HG02852 (cell line): Measurements from ENCODE around the gene CFAP97D2.
"Not testable (repeated sequence)": the region's sequence is repeated elsewhere in the genome, so short reads cannot be mapped to it uniquely, and the experiment has no call there.

Experiments used
- ATAC-seq: cut with Tn5 transposase; IDR thresholded peaks from one replicate; pipeline ENCODE4 v1.9.1; 2021; ENCODE audit warnings: mild to moderate bottlenecking, moderate library complexity; ENCODE audit not compliant: unreplicated experiment

Gene CFAP97D2

DNA sequence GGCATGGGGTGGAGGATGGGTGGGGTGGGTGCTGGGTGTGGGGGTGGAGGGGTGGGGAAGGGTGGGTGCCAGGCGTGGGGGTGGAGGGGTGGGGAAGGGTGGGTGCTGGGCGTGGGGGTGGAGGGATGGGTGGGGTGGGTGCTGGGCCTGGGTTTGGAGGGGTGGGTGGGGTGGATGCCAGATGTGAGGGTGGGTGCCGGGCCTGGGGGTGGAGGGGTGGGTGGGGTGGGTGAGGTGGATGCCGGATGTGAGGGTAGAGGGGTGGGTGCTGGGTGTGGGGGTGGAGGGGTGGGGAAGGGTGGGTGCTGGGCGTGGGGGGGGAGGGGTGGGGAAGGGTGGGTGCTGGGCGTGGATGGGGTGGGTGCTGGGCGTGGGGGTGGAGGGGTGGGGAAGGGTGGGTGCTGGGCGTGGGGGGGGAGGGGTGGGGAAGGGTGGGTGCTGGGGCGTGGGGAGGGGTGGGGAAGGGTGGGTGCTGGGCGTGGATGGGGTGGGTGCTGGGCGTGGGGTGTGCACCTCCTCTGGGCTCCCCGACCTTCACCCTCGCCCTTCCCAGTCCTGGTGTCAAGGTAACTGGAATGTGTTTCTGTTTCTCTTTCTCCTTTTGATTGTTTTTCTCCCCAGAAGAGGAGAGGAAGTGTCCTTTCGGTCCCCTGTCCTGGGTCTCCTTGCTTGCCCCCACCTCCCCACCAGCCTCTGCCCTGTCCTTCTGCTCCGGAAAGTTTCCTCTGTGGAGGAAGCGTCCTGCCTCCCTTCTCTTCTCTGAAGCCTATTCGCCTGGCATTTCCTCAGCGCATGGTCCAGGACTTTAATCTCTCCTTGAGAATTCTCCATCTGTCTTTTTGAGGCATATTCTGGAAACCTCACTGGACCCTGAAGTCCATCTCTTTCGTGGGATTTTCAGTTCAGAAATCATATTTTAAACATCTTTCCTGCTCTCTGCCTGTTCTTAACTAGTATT is 22.9 kb upstream of the CFAP97D2 start:
- no peak for ATAC-seq

DNA sequence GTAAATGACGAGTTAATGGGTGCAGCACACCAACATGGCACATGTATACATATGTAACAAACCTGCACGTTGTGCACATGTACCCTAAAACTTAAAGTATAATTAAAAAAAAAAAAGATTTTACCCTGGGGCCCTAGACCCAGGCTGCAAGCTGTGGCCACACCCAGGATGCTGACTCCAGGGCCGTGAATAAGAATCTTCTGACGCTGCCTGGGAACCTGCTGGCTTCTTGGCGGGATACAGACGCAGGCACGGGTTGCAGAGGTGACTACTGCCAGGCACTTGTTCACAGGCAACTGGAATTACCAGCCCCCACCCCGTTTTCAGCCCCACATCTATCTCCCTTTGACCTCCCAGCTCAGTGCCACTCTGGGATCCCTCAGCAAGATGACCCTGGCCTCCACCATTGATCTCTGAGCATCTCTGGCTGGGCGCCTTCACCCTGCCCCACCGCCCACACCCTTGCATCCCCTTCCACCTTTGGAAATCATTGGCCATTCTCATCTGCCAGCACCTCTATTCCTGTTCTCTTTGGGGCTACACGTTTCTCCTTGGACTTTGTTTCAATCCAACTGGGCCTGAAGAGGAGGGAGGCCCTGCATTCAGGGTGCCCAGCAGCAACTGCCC is 21.1 kb upstream of the CFAP97D2 start:
- no peak for ATAC-seq

DNA sequence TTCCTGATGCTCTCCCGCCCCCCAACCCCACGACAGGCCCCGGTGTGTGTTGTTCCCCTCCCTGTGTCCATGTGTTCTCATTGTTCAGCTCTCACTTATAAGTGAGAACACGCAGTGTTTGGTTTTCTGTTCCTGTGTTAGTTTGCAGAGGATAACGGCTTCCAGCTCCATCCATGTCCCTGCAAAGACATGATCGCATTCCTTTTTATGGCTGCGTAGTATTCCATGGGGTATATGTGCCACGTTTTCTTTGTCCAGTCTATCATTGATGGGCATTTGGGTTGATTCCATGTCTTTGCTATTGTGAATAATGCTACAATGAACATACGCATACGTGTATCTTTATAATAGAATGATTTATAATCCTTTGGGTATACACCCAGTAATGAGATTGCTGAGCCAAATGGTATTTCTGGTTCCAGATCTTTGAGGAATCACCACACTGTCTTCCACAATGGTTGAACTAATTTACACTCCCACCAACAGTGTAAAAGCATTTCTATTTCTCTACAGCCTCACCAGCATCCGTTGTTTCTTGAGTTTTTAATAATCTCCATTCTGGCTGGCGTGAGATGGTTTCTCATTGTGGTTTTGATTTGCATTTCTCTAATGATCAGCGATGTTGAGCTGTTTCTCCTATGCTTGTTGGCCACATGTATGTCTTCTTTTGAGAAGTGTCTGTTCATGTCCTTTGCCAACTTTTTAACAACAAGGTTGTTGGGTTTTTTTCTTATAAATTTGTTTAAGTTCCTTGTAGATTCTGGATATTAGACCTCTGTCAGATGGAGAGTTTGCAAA is 20.0 kb upstream of the CFAP97D2 start:
- not testable (repeated sequence) for ATAC-seq

DNA sequence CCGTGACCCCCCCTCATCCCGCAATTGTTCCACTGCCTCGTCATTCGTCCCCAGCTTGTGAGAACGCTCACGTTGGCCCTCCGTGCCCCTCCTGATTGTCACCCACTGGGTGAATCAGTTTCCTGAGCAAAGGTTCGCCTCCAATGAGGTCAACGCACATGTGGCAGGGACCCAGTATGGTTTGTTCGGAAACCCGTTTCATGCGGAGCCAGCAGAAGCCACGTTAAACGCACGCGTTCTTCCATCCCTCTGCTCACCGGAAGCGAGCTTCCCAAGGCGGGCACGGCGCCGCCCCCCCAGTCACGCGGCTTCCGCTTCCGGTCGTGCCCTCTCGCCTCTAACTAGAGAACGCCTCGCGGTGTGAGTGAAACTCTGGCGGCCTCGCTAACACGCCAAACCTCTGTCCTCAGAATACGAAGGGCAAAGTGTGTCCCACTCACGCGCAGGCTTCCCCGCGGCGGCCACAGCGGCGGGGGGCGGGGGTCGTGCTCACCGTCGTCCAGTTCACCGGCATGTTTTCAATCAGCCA is 18.0 kb upstream of the CFAP97D2 start:
- ATAC-seq = no peak

DNA sequence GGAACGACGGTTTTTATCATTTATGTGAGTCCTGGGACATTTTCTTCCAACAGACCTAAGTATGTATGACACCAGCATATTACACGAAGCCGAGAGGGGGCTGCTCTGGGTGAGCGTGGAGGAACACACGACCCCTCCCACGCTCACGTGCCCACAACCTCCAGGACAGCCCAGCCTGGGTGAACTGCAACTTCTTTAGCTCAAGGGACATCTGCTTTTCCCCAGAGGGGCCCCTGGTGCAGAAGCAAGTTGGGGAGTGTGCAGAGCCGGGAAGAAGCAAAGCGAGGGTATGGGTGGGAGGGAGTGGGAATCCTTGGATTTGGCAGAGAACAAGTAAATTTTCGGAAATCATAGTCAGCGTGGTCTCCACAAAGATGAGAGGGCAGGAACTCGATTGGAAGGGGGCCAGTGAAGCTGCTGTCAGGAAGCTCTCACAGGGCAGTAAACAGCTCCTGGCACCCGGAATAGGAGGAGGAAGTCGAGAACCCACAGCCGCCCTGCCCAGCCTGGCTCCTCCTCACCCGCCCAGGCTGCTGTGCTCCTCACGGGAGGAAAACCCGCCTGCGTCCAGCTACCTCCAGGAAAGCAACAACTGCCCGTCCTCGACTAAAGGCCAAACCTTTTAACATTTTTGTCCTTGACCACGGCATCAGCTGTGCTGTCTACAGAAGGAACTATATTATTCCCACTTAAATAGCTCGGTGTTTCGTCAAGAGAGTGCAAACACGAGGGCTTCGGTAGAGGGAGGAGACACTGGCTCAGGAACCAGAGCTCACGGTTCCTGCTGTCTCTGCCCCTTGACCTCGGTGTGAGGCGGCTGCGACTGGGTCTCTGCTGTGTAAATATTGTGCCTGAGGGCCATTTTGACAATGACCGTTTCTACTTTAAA is 17.2 kb upstream of the CFAP97D2 start:
- ATAC-seq = no peak

DNA sequence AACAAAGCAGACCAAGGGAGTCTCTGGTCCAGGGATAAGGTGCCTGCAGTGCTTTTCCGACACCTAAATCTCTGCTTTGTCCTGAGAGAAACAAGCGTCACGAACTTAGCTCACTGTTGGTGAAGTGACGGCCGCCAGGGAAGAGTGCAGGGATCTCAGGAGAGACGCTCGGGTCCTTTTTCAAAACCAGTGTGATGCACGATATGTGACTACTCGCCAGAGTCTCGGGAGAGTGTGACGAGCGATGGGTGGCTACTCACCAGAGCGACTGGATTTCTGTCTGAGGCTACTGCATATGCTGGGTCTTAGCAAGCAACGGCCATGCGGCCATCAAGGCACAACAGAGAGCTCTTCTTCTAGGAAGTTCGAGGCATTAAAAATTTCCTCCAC is 16.5 kb upstream of the CFAP97D2 start:
- ATAC-seq = no peak

DNA sequence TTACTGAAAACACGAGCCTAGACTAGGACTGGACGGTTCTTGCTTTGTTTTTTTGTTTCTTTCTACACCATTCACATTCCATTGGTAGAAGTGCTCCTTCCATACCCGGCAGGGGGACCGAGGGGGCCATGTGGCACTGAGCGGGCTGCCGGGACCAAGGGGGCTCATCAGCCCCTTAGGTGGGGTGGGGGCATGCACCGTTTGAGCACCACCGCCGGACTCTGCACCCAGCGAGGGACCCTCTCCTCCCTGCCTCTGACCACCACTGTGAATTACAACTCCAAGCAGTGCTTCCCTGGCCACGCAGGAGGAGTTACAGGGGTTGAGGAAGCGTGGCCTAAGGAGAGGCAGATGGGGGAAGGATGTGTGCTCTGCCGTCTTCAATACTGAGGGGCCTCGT is 15.0 kb upstream of the CFAP97D2 start:
- ATAC-seq = no peak

DNA sequence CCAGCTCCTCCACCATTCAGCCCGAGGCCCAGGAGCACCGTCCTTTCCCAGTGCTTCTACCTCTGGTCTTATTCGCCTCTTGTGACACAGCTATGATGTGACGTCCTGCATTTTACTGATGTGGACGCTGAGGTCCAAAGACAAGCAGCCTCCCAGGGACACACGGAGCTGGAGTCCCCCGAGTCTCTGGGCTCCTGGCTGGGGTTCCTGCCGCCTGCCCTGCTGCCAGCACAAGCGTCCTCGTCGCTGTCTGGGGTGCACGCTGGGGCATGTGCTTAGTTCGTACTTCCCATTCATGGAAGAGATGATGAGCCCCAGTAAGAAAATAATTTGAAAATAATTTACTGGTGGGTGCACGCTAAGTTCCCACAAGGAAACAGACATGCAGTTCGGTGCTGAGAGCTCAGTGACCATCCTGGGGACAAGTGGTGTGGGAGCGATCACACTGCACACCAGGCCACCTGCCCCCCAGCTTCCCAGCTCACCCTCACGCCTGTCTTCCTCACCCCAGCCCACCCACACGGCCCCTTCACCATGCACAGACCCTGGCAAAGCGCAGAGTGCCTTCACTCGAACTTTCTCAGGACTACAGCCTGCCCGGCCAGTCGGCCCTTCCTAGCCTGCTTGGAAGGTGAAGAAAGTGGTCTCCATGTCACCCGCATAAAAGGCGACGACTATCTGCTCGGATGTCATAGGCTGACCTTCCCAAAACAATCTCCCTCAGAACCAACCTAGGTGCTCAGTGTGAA is 14.2 kb upstream of the CFAP97D2 start:
- ATAC-seq = no peak

DNA sequence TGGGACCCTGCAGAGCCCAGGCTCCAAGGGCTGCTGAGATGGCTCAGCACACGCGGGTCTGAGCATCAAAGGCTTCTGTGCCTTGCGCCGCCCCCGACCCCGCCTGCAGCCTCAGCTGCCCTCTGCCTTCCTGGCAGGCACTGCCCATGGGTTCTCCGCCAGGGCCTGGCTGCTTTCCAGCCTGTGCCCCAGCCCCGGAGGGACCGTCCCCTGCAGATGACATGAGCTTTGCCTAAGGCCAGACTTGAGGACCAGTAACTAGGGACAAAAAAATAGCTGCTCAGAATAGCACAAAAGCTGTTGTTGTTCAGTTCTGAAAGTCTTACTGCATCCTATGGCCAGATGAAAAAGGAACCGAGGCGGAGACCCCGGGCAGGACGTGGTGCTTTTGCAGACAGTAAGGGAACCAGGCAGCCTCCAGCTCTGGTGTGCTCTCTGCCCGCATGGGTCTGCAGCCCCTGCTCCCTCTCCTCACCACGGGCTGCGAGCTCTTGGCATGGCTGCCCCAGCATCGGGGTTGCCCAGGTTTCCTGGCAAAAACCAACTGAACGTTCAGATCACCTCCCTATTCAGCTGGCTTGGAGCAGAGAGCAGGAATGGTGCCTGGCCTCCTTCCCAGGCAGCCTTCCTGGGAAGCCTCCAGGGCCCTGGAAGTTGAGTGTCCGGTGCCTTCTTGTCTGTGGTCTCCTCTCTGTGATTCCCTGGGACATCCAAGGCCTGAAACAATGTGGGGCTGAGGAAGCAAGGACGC is 12.5 kb upstream of the CFAP97D2 start:
- ATAC-seq = no peak

DNA sequence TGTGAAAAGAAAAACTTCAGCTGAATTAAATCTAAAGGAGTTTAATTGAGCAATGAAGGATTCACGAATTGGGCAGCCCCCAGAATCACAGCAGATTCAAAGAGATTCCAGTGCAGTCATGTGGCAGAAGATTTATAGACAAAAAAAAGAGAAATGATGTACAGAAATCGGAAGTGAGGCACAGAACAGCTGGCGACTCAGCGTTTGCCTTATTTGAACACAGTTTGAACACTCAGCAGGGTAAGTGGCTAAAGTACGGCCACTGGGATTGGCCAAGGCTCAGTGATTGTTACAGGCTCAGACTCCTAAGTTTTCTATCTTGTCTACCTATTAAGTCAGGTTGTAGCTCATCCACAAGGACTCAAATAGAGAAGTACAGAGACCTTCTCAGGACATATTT is 11.6 kb upstream of the CFAP97D2 start:
- ATAC-seq = no peak

DNA sequence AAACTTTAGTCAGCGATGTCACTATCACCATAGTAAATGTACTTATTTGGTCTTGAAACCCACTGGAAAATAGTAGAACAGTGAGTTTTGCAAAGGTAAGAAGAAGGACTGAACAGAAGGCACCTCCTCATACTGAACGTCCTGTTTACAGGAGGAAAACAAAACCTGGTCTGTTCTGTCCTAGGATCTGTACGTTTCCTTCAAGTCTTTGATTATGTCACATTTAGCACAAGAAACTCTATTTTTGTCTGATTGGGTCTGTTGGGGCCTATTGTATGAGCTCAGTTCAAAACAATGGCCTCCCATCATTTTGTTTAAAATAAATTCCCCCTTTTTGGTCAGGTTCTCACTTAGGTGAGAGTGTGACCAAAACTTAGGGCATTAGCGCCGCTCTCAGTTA is 11.2 kb upstream of the CFAP97D2 start:
- ATAC-seq = no peak

DNA sequence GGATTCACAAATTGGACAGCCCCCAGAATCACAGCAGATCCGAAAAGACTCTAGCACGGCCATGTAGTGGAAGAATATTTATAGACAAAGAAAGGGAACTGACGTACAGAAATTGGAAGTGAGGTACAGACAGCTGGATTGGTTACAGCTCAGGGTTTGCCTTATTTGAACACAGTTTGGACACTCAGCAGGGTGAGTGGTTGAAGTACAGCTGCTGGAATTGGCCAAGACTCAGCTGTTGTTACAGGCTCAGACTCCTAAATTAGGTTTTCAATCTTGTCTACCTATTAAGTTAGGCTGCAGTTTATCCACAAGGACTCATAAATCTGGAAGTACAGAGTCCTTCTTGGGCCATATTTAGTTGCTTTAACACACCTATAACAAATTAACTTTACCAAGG is 5.8 kb upstream of the CFAP97D2 start:
- no peak for ATAC-seq

DNA sequence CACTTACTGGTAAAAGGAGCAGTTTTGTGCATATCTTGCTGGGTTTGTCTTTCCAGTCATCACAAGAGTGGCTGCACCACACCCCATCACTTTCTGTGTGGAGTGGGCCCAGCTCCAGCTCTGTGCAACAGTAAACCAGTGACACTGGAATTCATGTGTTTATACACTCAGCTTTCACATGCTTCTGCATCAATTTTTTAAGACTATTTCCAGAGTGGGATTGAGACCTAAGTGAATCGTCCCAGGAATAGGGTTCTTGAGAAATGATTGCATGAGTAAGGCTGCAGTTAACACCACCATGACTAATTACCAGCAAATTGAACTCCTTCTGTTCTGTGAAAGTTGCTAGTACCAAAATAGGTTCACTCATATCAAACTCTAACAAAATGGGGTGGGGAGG is 5.3 kb upstream of the CFAP97D2 start:
- ATAC-seq = no peak

DNA sequence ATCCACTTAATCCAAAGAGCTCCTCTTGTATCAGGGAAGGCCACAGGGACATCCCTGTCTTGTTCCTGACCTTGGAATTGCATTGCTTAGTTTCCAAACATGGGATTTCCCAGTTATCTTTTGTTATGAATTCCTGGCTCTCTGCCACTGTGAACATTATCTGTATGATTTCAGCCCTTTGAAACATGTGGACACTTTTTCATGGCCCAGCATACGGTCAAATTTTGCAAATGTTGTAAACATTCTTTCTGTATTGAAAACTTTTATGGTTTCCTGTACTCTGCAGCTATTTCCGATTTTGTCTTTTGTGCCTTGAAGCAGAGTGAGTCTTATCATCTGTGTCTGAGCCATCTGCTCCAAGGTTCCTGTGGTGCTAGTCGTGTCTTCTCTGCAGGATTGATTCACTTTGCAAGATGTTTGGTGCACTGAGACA is 4.5 kb upstream of the CFAP97D2 start:
- ATAC-seq = no peak

DNA sequence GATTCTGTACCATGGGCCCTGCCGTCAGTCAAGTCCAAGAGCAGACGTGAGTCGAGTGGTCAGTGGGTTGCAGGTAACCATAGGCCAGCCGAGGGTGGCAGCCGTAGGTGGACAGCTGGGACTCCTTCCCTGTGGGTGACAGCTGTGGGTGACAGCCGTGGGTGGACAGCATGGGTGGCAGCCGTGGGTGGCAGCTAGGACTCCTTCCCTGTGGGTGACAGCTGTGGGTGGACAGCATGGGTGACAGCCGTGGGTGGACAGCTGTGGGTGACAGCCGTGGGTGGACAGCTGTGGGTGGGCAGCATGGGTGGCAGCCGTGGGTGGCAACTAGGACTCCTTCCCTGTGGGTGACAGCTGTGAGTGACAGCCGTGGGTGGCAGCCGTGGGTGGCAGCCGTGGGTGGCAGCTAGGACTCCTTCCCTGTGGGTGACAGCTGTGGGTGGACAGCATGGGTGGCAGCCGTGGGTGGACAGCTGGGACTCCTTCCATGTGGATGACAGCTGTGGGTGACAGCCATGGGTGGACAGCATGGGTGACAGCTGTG is 2.6 kb upstream of the CFAP97D2 start:
- ATAC-seq = not testable (repeated sequence)

DNA sequence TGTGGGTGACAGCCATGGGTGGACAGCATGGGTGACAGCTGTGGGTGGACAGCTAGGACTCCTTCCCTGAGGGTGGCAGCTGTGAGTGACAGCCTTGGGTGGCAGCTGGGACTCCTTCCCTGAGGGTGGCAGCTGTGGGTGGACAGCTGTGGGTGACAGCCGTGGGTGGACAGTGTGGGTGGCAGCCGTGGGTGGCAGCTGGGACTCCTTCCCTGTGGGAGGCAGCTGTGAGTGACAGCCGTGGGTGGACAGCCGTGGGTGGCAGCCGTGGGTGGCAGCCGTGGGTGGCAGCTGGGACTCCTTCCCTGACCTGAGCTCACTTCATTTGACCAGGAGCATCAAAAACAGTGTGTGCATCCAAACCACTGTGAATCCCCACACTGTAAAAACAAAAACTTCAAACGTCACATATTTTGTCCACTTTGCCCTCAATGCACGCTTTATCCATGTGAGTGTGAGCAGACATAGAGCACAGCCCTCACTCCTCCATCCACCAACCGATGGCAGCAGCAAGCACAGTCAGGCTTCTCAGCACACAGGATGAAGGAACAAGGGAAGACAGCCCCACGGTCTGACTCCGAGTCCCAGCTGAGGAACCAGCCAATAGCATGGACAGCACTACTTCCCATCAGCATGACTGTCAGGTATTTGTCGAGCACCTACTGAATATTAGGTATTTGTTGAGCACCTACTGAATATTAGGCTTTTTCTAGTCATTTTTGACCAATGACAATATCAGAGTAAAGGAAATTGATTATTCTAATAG is 1.6 kb upstream of the CFAP97D2 start:
- ATAC-seq = no peak

DNA sequence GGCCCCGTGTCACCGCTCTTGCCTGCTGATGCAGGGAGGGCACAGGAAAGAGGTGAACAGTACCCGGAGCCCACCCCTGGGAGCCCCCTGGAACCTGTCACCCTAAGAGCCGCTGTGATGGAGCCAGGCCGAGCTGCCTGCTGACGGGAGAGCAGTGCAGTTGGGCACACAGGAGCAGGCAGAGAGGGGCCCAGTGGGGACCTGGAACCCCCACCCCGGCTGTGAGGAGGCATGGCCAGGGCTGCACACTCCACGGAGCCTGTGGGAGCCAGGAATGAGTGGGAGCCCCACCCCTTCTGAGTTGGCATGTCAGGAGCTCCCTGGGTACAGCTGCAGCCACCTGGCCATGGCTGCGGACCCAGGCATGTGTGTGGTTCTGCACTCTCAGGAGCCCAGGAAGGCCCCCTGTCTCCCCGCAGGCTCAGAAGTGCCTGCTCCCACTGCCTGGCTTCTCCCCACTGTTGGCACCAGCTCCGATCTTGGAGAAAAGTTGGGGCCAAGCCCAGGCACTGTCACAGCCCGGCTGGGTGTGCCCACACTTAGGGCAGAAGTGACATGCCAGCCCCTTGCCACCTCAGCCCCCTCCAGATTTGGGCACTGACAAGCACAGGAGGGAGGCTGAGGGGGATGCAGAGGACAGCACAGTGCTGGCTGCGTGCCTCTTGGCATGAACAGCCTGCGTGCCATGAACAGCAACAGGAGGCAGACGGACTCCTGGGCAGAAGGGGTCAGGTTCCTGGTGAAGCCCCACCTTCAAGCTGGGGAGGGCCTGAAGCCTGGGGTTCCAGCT is 6.3 kb downstream of the CFAP97D2 start:
- no peak for ATAC-seq
